HPDE6-E6E7 (cell line): ENCODE results near the gene RXRA.

Source experiments
- DNase-seq: peaks from one replicate; pipeline ENCODE4 v3.0.0; 2011; ENCODE audit warnings: missing footprints; ENCODE audit errors: extremely low spot score

The RXRA gene

DNA sequence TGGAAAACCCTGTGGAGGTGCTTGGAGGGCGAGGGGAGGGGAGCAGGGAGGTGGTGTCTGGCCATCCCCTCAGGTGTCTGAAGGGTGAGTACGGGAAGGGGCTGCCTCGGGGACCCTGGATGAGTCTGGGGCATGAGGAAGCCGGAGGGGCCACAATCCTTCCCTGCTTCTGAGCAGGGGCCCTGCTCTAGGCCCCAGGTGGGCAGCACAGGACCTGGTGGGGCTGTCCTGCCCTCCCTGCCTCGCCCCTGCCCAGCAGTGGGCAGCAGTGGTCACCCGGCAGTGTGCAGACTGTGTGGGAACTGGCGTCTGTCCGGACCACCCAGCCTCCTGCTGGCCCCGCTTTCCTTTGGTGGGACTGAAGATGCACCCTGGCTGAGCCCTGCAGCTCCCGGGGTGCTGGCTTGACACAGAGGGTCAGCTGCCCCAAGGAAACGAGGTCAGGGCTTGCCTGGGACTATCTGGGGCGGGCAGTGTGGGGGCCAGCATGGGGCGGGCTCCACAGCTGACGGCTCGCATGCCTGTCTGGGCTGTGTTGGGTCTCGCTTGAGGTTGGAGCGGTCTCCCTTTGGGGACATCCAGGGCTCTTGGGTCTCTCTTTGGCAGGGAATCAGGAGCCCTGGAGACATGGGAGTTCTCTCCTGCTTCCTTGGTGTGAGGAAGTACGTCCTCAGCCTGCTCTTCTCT, 26.1 kb downstream of the RXRA start:
- no peak for DNase-seq

DNA sequence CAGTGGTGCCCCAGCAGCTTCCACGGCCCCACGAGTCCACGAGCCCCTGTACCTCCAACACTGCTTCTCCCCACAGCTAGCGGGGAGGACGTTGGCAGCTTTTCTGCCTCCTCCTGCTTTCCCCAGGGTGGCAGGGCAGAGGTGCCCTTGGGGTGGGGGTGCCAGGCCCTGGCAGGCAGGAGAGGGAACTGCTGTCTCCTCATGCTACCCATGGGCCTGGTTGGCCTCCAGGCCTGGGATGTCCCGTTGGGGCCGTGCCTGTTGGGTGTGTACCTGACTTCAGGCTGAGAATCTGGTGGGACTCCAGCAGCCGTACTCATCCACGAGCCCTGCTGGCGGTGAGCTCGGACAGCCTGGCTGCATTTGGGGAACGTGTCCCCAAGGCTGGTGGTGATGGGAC, 27.3 kb downstream of the RXRA start:
- no peak for DNase-seq

DNA sequence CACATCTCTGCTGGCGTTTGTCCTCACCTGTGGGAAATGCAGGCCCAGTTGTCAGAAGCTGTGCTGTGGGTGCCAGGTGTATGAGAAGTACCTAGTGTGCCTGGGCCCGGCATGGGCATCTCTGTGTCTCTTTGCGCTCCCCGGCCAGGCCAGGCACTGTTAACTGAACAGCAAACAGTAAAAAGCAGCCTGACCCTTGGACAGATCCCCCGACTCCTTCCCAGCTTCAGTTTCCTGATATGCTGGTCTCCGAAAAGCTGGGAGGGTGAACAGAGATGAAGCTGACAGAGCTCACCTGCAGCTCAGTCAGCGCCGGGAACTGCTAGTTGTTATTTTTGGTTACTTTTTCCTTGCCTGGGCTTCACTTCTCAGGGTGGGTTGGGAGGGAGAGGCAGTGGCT, 28.9 kb downstream of the RXRA start:
- no peak for DNase-seq

DNA sequence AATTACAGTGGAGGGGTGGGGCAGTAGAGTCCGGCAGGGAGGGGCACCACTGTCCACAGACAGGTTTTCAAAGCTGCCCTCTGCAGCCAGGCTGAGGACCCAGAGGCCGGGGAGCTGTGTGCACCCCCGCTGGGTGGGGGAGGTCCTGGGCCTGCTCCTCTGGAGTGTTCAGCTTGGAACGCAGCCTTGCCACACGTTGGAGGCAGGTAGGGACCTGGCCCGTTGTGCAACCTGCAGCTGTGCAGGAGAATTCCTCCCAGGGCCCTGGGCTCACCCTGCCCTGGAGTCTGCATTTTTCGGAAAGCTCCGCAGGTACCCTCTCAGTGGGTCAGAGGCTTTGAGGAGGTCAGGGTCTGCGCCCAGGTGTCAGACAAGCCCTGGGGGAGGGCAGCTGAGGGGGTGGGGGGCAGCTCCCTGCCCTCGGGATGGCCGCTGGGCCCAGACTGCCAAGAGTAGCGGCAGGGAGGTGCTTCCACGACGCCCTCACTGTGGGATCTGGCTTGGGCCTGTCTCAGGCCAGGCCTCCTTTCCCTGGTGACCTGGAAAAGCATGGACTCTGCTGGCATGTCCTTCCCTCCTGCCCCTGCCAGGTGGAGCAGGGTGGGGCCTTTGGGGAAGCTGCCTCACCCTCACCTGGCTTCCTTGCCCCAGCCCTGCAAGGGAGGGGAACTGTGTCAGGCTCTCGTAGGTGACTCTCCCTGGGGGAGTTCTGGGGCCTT, 29.5 kb downstream of the RXRA start:
- peak; percentile 81 for DNase-seq

DNA sequence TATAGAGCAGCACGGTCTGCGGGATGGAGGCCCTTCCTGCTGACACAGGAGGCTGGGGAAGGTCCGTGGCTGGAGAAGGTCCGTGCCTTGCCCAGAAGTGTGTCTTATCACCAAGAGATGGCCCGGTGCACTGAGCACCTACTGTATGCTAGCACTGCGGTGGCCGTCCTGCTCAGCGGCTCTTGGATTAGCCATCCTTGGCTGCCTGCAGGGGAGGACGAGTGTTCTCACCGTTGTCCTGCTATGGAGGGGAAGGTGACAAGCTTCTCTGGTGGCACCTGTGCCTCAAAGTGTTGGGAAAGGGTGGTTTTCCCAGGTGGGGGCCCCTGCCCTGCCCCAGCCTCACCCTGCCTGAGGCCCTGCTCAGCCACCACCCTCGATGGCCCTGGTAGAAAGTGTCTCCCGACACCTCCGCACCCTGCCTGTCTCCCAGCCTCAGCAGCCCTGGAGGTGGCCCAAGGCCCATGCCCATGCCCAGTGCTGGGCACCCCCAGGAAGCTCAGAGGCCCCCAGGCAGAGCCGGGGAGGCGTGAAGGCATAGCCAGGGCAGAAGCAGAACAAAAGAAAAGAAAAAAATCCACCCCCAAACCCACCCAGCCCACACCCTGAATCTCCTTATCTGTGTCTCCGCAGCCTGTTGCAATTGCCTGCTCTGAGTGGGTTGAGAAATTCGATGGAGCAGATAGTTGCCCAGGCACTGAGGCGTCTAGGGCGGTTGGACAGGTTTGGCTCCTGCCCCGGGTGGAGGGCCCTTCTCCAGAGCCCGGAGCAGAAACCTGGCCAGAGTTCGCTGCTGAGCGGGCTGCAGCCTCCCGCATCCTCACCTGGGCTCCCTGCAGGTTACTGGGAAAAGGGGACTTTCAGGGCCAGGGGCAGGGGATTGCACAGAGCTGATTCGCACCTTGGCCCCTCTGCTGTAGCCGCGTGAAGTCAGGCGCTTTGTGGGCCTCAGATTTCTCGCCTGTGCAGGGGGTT, 30.5 kb downstream of the RXRA start:
- no peak for DNase-seq

DNA sequence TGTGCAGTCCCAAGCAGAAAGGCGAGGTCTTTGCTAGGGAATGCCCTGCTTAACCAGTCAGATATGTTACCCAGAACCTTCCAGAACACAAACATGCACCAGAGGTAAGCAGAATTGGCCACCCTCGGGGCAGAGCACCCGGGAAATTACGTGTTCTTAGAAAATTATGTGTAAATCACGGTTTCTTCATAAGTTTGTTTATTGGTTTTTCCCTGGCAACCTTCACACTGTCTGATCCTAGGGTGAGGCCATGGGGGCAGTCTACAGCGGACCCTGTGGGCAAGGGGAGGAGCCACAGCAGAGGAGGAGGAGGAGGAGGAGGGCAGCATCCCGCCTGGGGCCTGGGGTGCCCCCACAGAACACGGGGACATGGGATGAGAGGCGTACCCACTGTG, 31.4 kb downstream of the RXRA start:
- DNase-seq, result no peak

DNA sequence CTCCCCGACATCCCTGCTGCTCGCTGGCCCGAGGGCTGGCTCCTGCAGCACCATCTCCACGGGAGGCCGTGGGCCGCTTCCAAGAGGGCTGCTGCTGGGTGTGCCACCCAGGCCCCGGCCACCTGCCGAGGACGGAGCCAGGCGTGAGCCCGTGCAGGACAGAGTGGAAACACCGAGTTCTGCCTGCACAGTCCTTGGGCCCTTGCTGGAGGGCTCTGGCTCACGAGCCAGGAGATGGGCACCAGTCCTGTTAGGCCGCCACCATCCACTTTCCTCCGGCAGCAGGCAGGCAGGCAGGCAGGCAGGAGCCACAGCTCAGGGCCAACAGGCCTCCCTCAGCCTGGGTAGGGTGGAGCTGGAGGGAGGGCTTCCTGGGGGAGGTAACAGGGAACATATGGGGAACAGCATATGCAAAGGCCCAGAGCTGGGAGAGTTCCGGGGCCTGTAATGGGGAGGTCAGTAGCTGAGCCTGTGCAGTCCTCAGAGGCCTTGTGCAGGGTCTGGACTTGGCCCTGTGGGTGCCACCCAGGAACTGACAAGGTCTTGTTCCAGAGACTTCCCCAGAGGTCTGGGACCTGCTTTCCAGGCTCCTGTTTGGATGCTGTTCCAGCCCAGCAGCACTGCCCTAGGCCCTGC, 31.9 kb downstream of the RXRA start:
- no peak for DNase-seq

DNA sequence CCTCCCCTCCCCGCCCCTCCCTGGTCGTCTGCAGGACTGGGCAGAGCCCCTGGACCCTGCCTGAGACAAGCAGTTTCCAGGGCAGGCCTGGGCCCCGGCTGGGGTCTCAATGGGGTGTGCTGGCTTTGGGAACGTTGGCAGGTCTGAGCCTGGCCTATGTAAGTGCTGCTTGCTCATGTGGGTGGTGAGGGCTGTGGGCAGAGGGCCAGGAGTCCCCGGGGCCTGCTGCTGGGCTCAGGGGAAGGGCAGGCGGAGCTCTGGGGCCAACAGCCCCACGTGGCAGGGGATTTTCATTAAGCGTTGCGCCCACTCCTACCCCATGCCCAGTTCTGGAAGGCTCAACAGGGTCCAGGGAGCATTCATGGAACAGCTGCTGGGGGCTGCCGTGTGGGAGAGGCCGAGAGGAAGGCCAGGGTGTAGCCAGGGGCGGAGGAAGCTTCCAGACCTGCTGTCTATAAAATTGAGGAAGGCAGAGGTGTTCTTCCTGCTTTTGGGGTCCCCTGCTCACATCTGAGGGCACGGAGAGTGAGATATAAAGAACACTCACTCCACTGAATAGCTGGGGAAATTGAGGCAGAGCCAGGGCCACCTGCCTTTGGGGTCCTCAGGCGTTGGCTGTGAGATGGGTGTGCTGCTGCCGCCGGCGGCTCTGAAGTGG, 32.5 kb downstream of the RXRA start:
- DNase-seq, result no peak

DNA sequence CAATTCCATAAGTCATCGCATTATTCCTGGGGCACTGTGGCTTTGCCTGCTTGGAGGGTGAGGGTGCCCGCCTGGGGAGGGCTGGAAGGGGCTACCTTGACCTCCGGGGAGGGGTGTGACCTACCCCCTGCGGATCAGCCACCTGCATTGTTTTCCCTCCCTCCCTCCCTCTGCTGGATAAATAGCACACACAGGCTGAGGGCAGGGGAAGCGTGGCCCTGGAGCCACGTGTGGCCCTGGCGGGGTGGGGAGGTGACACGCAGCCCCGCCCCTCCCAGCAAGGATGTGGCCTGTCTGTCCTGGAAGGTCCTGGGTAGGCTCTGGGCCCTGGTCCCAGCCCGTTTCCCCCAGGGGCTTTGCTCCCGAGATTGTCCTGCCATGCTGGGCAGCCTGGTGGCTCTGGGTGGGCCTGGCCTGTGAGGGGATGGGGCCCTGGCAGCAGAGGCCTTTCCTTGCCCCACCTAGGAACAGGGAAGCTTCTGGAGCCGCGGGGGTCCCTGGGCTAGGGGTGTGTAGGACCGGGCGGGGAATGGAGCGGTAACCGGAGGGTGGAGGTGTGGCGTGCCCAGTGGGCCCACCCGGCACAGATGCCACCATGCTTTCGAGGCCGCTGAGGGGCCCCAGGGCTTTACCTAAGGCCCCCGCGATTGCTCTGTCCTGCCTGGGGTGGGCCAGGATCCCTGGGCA, 33.4 kb downstream of the RXRA start:
- DNase-seq, result no peak

DNA sequence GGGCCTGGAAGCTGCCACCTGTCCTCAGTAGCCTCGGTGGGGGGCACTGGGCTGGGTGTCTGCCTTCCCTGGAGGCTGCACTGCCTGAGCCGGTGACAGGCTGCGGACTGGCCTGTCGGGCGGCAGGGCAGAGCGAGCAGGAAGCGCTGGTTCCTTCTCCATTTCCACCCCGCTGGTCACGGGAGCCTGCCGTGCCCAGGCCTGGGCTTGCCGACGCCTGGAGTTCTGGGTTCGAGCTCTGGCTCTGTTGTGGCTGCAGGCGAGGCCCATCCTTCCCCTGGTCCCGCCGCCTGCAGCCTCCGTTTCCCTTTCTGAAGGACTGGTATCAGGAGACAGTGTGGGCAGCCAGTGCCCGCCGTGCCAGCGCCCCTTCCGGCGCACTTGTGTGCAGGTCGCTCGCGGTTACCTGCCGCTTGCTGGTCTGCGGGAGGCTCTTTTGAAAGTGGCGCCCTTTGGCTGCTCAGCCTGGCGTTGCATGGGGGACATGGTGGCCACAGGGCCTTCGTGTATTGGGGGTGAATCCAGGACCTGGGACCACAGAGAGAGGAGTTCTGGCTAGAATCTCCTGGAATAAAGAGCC, 34.0 kb downstream of the RXRA start:
- no peak for DNase-seq

DNA sequence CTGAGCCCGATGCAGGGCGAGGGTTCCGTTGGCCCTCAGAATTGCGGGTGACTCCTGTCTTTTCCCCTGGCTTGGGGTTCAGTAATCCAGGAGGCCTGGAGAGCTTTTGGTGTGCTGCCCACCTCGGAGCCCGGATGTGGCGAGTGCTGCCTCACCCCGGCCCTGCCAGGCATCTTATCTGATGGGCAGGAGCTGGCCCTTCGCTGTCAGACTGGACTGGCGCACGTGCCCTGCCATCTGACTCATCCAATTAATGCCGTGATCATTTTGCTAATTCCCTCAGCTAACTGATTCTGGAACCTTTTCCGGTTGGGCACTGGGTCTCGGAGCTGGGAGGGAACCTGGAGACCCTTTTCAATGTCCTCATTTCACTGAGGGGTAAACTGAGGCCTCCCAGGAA, 34.6 kb downstream of the RXRA start:
- no peak for DNase-seq

DNA sequence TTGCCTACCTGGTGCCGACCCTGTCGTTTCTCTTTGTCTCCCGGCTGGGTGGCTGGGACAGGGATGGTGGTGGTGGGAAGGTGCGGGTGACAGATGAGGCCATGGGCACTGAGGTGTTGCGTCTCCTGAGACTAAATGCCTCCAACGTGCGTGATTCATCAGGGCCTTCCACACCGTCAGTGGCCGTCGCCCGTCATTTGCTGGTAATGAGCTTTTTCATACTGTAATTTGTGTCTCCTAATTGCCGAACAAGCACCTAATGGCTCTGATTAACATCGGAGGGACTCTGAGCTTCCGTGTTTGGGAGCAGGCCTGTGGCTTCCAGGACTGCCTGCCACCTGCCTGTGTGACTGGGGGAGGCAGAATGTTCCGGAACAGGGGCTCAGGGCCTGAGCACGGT, 35.2 kb downstream of the RXRA start:
- no peak for DNase-seq

DNA sequence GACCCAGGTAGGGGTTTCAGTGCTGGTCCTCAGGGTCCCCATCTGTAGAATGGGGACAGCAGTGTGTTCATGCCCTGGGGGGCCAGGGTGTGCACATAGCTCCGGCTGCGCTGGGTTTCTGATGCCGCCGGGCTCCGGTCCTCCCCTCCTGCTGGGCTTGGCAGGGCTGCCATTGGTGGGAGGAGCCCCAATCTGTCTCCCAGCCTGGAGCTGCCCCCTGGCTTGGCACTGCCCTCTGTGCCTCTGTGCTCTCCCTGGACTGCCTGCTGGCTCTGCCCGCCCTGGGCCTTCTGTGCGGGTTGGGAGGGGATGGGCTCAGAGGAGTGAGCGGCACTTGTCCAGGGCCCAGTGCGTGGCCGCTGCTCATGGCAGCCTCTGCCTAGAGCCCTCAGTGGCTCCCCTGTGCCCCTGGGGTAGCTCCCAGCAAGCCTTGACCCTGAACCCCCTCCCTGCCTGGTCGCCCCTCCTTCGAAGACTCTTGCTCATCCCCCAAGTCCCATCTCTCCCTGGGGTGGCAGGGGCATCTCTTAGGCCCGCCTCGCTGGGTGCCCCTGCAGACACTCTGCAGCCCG, 35.7 kb downstream of the RXRA start:
- DNase-seq, result no peak

DNA sequence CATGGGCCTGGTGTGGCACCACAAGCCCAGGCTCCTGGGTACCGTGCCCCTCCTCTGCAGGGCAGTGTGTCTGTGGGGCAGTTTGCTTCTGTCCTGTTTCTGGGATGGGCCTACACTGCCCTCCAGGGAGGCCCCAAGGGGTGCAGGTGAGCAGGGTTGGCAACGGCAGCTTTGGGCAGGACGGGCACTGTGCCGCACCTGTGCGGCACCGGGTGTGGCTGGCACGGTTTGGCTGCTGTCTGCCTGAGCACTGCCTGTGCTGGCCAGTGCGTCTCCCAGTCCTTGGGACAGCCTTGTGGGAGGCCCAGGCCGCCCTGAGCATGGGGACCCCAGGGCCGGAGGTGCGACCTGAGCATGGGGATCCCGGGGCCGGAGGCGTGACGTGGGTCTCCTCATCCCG, 37.2 kb downstream of the RXRA start:
- DNase-seq, result no peak

DNA sequence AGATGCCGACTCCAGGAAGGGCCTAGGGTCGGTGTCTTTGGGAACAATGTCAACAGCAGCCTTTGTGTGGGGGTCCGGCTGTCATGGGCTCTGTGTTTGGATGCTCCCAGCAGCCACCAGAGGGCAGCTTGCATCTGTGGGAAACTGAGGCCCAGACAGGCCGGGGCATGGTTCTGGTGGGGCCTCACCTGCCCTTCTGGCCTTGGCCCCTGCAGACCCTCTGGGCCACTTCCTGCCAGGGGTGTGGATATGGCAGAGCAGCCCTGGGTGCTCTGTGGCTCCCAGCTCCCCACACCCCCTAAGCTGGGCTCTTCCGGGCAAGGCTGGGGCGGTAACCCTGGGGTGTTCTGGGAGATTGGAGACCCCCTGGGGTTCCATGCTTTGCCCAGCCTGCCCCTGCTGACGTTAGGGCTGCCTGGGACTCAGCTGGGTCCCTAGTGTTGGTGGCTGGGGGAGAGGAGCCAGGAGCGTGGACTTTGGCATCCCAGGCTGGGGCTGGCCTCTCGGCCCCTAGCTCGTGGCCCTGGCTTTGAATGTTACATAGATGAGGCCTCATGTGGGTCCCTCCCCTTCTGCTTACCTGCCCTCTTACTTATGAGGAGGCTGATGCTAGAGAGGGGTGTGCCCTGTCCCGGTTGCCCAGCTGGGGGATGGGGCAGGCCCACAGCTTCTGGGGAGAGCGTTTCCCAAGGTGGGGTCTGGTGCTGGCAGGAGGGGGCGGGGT, 38.3 kb downstream of the RXRA start:
- DNase-seq, result no peak

DNA sequence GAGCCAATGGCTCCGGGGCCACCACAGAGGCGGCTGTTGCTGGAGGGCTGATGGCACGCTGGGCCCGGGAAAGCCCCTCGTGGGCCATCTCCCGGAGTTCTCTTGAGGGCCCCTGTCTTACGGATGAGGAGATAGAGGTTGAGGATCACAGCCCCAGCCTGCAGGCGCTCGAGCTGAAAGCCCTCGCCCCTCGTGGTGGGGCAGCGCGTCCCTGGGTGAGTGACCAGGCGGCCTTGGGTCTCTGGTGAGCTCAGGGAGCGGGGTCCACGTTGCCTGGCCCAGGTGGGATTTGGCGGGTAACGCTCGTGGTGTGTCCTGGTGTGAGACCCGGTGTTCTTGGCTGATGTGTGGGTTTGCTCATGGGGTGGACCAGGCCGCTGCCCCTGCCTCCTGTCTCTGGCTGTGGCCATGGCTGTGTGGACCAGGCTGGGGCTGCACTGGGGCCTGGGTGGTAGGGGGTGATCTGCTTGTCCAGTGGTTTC, 38.9 kb downstream of the RXRA start:
- no peak for DNase-seq

DNA sequence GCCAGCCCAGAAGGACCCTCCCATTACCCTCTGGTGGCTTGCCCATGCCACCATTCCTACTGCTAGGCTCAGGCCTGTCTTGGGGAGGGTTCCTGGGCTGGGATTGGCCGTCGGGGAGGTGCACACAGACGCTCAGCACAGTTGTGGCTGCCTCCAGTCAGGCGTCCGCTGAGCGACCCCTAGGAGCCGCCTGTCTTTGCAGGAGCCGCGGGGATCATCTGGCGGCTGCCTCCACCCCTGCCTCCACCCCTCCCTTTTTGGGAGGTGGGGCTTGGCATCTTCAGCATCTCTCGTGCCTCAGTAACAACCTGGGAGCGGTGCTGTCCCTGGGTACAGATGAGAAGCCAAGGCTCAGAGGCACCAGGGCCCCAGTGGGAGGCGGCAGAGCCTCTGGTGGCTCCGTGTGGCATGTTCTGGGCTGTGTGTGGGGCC, 39.6 kb downstream of the RXRA start:
- DNase-seq, result no peak

DNA sequence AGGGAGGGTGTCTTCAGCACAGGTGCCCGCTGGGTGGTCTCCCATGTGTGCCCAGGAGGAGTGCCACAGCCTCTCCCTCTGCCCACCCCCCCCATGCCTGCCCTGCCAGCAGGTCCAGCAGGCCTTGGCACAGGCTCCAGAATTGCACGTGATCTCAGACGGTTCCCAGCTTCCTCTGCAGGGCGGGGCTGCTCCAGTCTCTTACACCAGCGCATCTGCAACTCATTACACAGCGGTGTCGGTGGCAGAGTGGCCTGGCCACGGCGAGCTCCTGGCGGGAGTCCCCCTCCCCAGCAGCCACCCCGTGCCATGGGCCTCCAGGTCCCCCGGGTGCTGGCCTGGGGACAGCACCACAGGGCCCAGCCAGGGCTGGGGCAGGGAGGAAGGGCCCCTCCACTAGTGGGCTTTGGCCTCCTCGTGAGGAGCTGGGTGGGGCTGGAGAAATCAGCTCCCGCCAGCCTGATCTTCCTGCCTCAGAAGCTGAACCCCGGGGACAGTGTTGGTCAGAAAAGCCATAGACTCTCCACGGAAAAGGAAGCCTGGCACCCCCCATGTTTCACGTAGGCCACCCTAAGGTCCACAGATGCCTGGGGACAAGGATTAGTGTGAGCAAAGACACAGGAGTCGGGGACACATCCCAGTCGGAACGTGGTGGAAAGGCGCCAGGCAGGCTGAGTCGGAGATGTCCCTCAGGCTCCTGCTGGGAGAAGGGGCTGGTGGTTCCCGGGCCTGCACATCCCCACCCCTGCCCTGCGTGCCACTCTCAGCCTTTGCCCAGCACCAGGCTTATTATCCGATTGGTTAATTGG, 40.2 kb downstream of the RXRA start:
- peak; percentile 74 for DNase-seq
